Nephron progenitor cell (in vitro differentiated cells): ENCODE data around the gene ZSWIM9.

ENCODE experiments used
- DNase-seq: peaks from one replicate; pipeline ENCODE4 v3.0.0; 2021
- H3K27ac Mint-ChIP-seq: 2 replicates; pipeline ENCODE4 v1.8.0; 2021; ENCODE audit warnings: mild to moderate bottlenecking, moderate library complexity, mixed read lengths
- H3K27me3 Mint-ChIP-seq: 2 replicates; pipeline ENCODE4 v1.8.0; 2021; ENCODE audit warnings: mild to moderate bottlenecking, low read depth, mixed read lengths; ENCODE audit not compliant: poor library complexity
- H3K36me3 Mint-ChIP-seq: 2 replicates; pipeline ENCODE4 v1.8.0; 2021; ENCODE audit warnings: low read depth, mixed read lengths
- H3K4me1 Mint-ChIP-seq: 2 replicates; pipeline ENCODE4 v1.8.0; 2021; ENCODE audit warnings: mixed read lengths
- H3K4me3 Mint-ChIP-seq: 2 replicates; pipeline ENCODE4 v1.8.0; 2021; ENCODE audit warnings: mild to moderate bottlenecking, moderate library complexity, mixed read lengths
- H3K9me3 Mint-ChIP-seq: 2 replicates; pipeline ENCODE4 v1.8.0; 2021; ENCODE audit warnings: mild to moderate bottlenecking, moderate library complexity, mixed read lengths
- TF ChIP-seq, protein P1 (sequence below): fragments of 200-600 bp; sonication (generic); IDR thresholded peaks from 2 replicates; pipeline ENCODE4 v1.5.0; 2021; ENCODE audit warnings: antibody characterized with exemption

ZSWIM9 gene

DNA sequence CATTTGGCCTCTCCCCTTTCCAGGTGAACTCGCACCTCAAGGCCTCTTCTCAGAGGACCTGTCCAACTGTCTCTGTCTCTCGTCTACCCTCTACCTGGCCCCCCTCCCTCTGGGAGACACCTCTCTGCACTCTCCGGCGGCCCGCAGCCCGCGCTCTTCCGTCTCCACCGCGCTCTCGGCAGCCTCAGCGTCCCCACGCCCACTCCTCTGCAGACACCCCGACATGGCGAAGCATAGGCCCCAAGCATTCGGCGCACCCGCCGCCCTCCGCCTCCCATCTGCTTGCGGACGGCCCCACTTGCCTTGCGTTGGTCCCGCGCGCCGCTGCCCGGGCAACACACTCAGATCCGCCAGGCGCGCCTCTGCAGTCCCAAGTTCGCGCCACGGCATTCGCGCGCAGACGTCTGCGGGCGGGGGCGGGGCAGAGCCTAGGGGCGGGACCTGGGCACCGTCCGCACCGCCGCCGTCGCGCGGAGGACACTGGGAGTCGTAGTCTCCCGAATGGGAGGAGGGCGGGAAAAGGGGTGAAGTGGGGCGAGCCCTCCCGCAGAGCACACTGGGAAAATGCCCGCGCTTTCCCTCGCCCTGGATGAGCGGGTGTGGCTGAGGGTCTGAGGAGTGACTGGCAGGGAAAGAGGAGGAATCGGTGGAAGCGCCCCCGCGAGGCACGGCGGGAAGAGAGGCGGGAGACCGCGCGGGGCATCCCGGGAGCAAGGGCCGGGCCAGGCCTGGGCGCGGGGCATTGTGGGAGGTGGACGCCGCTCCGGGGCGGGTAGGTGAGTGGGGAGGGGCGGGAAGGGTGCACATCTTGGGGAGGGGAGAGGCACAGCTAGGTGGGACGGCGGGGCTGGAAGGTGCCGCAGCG, at the start of gene ZSWIM9, which contains the start of gene LIG1:
Gene ZSWIM9, plus strand, starts transcription at position 742 of the 865 bp plus-strand sequence. CDS start 1,123 bp downstream, outside the sequence.
Gene LIG1, minus strand, starts transcription at position 406 of the 865 bp plus-strand sequence. CDS start 4,778 bp downstream, outside the sequence.
- DNase-seq, result peak; percentile 92
- Mint-ChIP-seq H3K27ac (peak within 1 kb of the TSS; percentile 98), H3K27me3 (peaks cover 6% of the 10 kb centered on the region), H3K36me3 (peaks cover 36% of the 10 kb centered on the region), H3K9me3 (no peaks in the 10 kb centered on the region), H3K4me3 (peak within 1 kb of the TSS; percentile 90), H3K4me1 (peaks cover 32% of the 10 kb centered on the region)
- TF ChIP-seq, protein P1, sequence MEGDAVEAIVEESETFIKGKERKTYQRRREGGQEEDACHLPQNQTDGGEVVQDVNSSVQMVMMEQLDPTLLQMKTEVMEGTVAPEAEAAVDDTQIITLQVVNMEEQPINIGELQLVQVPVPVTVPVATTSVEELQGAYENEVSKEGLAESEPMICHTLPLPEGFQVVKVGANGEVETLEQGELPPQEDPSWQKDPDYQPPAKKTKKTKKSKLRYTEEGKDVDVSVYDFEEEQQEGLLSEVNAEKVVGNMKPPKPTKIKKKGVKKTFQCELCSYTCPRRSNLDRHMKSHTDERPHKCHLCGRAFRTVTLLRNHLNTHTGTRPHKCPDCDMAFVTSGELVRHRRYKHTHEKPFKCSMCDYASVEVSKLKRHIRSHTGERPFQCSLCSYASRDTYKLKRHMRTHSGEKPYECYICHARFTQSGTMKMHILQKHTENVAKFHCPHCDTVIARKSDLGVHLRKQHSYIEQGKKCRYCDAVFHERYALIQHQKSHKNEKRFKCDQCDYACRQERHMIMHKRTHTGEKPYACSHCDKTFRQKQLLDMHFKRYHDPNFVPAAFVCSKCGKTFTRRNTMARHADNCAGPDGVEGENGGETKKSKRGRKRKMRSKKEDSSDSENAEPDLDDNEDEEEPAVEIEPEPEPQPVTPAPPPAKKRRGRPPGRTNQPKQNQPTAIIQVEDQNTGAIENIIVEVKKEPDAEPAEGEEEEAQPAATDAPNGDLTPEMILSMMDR, result no peak

DNA sequence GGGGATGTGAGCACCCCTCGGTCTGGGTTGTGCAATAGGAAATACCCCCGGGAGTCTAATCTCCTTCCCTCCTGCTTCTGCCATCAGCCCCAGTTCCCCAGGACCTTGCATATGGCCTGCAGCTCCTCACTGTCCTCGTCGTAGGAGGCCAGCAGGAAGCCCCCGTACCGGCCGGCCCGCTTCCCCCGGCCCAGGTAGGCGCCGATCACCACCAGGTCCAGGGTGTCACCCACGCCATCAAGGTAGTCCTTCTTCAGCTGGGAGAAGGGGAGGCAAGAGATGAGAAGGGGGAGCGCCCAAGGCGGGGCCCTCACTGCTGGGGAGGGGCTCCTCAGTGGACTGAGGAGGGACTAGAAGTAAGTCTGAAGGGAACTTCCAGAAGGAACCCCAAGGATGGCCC, 49.4 kb upstream of the ZSWIM9 start:
- no peak overlapping the region for H3K4me3 Mint-ChIP-seq
- H3K27me3 Mint-ChIP-seq, result peaks cover 7% of the 10 kb centered on the region
- H3K27ac Mint-ChIP-seq, result no peak overlapping the region
- peaks cover 6% of the 10 kb centered on the region for H3K4me1 Mint-ChIP-seq
- no peak for DNase-seq
- TF ChIP-seq, protein P1, result no peak
- H3K36me3 Mint-ChIP-seq, result peaks cover 75% of the 10 kb centered on the region
- no peaks in the 10 kb centered on the region for H3K9me3 Mint-ChIP-seq

DNA sequence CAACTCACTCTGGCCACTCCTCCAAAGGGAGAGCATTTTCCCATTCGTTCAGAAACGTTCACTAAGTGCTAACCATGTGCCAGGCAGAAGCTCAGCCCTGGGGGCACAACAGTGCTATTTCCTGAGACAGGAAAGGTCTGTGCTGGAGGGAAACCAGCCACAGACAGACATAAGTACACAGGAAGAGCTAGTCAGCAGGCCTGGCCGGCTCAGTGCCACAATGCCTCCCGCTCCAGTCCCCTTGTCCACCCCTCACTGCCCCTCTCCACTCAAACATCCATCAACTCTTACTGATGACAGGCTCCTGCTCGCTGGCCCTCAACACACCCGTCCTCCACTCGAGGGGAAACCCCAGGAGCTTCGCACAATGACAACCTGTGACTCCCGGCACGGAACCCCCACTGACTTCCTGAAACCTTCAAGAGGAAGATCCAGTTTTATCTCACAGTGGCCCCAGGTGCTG, 48.5 kb upstream of the ZSWIM9 start:
- TF ChIP-seq, protein P1, result no peak
- Mint-ChIP-seq H3K27me3 (peaks cover 7% of the 10 kb centered on the region), H3K27ac (peak overlapping the region; percentile 89), H3K9me3 (no peaks in the 10 kb centered on the region), H3K4me1 (peaks cover 6% of the 10 kb centered on the region), H3K4me3 (no peak overlapping the region), H3K36me3 (peaks cover 81% of the 10 kb centered on the region)
- no peak for DNase-seq

DNA sequence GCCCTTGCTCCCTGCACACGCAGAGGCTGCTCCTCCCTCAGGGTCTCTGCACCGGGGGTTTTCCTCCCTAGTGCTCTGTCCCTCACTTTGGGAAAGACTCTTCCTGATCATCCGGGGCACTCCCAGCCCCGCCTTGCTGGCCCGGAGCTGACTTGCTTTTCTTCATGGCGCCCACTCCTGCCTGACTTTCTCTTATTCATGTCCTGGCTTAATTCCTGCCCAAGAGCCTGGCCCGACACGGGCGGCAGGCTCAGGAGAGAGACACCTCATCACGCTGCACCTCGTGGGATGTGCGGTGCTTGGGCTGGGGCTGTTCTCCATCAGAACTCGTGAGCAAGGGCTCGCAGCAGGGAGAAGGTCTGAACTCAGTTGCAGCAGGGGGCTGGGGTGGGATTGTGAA, 48.1 kb upstream of the ZSWIM9 start:
- H3K36me3 Mint-ChIP-seq, result peaks cover 83% of the 10 kb centered on the region
- no peak overlapping the region for H3K27ac Mint-ChIP-seq
- TF ChIP-seq, protein P1, result no peak
- no peak overlapping the region for H3K4me3 Mint-ChIP-seq
- no peaks in the 10 kb centered on the region for H3K9me3 Mint-ChIP-seq
- H3K4me1 Mint-ChIP-seq, result peaks cover 6% of the 10 kb centered on the region
- no peak for DNase-seq
- H3K27me3 Mint-ChIP-seq, result peaks cover 7% of the 10 kb centered on the region

DNA sequence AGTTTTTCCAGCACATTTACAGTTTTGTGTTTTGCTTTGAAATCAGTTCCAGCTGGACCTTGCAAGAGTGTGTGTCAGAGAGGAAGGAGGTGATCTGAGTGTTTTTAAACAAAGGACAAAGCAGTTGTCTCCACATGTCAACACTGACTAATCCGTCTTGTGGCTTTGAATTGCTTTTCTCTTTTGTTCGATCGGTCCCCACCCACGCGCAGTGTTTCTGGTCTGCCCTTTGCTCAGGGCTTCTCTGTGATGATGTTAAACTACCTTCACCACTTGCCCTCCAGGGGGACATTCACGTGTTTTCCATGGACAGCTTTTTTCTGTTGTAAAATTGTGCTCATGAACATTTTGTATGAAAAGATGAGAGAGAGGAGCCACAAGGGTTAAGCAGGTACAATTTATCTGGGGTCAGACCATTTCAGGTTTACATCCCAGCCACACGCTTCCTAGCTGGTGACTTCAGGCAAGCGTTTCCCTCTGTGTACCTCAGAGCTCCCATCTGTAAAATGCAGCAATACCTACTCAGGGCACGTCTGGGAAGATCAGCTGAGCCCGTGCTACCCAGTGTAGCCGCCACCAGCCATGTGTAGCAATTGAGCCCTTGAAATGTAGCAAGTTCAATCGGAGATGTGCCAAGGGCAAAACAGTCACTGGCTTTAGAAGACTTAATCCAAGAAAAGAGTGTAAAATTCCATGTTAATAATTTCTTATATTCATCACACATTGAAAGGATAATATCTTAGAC, 46.4 kb upstream of the ZSWIM9 start:
- H3K36me3 Mint-ChIP-seq, result peaks cover 86% of the 10 kb centered on the region
- H3K4me1 Mint-ChIP-seq, result peaks cover 6% of the 10 kb centered on the region
- no peak for DNase-seq
- peak overlapping the region; percentile 64 for H3K27ac Mint-ChIP-seq
- H3K9me3 Mint-ChIP-seq, result no peaks in the 10 kb centered on the region
- peaks cover 3% of the 10 kb centered on the region for H3K27me3 Mint-ChIP-seq
- TF ChIP-seq, protein P1, result no peak
- no peak overlapping the region for H3K4me3 Mint-ChIP-seq
